Measurements from ENCODE around the gene USP34.

The USP34 gene

DNA sequence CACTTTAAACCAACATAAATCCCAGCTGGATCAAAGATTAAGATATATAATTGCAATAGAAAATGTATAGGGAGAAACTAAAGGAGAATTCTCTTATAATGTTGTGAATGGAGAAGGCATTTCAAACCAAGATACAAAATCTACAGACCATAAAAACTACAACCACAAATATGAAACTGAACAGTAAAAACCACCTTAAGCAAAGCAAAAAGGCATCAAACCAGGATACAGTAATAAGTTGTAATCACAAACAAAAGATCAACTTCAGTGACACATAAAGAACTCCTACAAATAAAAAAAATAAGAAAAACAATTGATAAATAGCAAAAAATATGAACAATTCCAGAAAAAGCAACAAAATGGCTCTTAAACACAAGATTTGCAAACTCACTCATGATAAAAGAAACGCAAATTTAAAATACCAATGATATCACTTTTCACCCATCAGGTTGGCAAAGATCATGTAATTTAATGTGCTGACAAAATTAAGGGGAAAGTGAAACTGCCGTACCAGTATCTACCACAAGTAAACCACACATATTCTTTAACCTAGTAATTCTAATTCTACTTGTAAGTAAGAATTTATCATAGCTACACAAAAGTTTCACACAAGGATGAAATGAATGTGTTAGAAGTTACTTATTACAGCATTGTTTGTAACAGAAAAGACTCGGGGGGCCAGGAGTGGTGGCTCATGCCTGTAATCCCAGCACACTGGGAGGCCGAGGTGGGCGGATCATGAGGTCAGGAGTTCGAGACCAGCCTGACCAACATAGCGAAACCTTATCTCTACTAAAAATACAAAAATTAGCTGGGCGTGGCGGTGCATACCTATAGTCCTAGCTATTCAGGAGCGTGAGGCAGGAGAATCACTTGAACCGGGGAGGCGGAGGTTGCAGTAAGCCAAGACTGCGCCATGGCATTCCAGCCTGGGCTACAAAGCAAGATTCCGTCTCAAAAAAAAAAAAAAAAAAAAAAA lies 101.9 kb downstream of the USP34 start:
- no peak for TF ChIP-seq JUND (IDR thresholded peaks at IDR 0.05; ENCODE audit: low read depth)
- in situ Hi-C loops (cut with HindIII; ENCODE audit: low pct_unique_long_range_greater_than_20kb, low sequenced_read_pairs), result no loop called here
- no peak for DNase-seq (ENCODE audit: low read depth in 1 of 2, low spot score in 1 of 2)

DNA sequence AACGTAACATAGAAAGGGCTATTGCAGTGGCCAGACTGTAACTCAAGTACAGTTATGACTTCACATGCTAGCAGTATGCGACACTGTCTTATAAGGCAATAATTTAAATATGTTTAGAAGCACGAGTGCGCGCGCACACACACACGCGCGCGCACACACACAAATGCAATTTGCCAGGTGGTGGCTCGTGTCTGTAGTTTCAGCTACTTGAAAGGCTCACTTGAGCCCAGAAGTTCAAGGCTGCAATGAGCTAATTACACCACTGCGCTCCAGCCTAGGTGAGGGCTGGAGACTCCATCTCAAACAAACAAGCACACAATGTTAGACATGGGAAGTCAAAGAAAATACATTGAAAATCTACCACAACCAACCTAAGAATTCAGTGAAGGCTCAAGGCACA lies 103.7 kb downstream of the USP34 start:
- no peak for DNase-seq (ENCODE audit: low read depth in 1 of 2, low spot score in 1 of 2)
- TF ChIP-seq JUND (IDR thresholded peaks at IDR 0.05; ENCODE audit: low read depth), result no peak
- in situ Hi-C loops (cut with HindIII; ENCODE audit: low pct_unique_long_range_greater_than_20kb, low sequenced_read_pairs), result no loop called here

DNA sequence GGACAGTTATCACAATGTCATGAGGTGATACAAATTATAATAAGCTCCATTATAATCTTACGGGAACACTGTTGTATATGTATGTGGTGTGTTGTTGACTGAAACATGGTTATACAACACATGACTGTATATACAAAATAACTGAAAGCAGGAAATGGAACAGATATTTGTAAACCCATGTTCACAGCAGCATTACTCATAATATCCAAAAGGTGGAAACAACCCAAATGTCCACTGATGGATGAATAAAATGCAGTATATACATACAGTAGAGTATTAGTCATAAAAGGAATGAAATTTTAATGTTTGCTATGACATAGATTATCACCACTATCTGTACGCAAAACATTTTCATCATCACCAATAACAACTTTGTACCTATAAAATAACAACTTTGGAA lies 107.3 kb downstream of the USP34 start:
- in situ Hi-C loops (cut with HindIII; ENCODE audit: low pct_unique_long_range_greater_than_20kb, low sequenced_read_pairs), result no loop called here
- DNase-seq (ENCODE audit: low read depth in 1 of 2, low spot score in 1 of 2), result no peak
- TF ChIP-seq JUND (IDR thresholded peaks at IDR 0.05; ENCODE audit: low read depth), result no peak

DNA sequence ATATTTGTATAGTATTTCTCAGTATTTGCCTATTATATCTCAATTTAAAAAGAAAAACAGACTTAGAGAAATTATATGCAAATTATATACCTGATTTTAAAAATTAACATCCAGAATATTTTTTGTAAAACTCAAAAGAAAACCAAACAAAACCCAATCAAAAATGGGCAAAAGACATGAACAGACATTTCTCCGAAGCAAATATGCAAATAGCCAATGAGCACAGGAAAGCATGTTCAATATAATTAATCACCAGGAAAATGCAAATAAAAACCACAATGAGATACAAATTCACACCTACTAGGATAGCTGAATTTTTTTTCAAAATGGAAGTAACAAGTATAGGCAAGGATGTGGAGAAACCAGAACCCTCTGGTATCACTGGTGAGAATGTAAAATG lies 108.0 kb downstream of the USP34 start:
- DNase-seq (ENCODE audit: low read depth in 1 of 2, low spot score in 1 of 2), result no peak
- TF ChIP-seq JUND (IDR thresholded peaks at IDR 0.05; ENCODE audit: low read depth), result no peak
- in situ Hi-C loops (cut with HindIII; ENCODE audit: low pct_unique_long_range_greater_than_20kb, low sequenced_read_pairs), result no loop called here

DNA sequence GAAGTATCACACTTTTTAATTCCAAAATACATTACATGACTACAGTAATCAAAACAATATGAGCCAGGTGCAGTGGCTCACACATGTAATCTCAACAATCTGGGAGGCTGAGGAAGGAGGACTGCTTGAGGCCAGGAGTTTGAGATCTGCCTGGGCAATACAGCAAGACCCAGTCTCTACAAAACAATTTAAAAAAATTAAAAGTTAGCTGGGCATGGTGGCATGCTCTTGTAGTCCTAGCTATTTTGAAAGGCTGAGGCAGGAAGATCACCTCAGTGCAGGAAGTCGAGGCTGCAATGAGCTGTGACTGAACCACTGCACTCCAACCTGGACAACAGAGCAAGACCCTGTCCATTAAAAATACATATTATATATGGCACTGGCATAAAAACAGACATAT lies 109.8 kb downstream of the USP34 start:
- in situ Hi-C loops (cut with HindIII; ENCODE audit: low pct_unique_long_range_greater_than_20kb, low sequenced_read_pairs), result no loop called here
- DNase-seq (ENCODE audit: low read depth in 1 of 2, low spot score in 1 of 2), result no peak
- no peak for TF ChIP-seq JUND (IDR thresholded peaks at IDR 0.05; ENCODE audit: low read depth)

DNA sequence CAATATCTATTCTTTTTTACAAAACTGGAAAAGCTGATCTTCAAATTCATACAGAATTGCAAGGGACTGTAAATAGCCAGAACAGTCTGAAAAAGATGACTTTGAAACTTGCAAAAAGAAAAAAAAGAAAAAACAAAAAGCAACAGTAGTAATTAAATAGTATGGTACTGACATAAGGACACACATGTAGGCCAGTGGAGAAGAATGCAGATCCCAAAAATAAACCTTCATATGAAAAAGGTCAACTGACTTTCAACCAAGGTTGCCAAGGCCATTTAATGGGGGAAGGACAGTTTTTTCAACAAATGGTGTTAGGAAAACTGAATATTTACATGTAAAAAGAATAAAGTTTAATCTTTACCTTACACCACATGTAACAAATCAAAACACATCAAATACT lies 111.8 kb downstream of the USP34 start:
- in situ Hi-C loops (cut with HindIII; ENCODE audit: low pct_unique_long_range_greater_than_20kb, low sequenced_read_pairs), result no loop called here
- no peak for DNase-seq (ENCODE audit: low read depth in 1 of 2, low spot score in 1 of 2)
- no peak for TF ChIP-seq JUND (IDR thresholded peaks at IDR 0.05; ENCODE audit: low read depth)

DNA sequence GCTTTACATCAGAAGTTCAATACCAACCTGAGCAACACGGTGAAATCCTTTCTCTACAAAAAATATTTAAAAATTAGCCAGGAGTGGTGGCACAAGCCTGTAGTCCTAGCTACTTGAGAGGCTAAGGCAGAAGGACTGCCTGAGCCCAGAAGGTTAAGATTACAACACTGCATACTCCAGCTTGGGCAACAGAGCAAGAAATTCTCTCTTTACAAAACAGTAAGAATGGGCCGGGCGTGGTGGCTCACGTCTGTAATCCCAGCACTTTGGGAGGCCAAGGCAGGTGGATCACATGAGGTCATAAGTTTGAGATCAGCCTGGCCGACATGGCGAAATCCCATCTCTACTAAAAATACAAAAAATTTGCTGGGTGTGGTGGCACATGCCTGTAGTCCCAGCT lies 113.2 kb downstream of the USP34 start:
- in situ Hi-C loops (cut with HindIII; ENCODE audit: low pct_unique_long_range_greater_than_20kb, low sequenced_read_pairs), result no loop called here
- DNase-seq (ENCODE audit: low read depth in 1 of 2, low spot score in 1 of 2), result no peak
- no peak for TF ChIP-seq JUND (IDR thresholded peaks at IDR 0.05; ENCODE audit: low read depth)

DNA sequence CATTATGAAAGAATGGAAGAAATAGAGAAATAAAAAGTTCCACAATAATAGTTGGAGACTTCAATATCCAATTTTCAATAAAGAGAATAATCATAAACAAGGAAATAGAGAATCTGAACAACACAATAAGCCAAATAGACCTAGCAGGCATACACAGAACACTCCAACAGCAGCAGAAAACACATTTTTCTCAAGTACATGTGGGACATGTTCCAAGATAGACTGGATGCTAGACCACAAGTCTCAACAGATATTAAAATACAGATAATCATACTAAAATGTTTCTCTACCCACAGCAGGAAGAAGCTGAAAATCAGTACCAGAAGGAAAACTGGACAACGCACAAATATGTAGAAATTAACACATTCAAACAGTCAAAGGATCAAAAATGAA lies 113.9 kb downstream of the USP34 start:
- no peak for DNase-seq (ENCODE audit: low read depth in 1 of 2, low spot score in 1 of 2)
- no peak for TF ChIP-seq JUND (IDR thresholded peaks at IDR 0.05; ENCODE audit: low read depth)
- in situ Hi-C loops (cut with HindIII; ENCODE audit: low pct_unique_long_range_greater_than_20kb, low sequenced_read_pairs), result no loop called here

DNA sequence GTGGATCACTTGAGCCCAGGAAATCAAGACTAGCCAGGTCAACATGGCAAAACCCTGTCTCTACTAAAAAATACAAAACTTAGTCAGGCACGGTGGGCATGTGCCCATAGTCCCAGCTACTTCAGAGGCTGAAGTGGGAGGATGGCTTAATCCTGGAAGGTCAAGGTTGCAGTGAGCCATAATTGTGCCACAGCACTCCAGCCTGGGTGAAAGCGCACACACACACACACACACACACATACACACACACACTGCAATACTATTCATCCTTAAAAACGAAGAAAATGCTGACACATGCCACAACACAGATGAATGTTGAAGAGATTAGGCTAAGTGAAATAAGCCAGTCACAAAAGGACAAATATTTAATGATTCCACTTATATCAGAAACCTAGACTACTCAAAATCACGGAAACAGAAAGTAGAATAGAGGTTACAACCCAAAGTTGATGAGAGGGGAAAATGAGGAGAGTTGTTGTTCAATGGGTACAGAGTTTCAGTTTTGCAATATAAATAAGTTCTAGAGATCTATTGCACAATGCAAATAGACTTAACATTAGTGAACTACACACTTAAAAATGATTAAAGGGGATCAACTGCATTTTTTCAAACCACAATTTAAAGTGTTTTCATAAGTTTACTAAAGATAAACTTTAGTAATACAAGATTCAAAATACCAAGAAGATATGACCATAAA lies 114.5 kb downstream of the USP34 start:
- no peak for TF ChIP-seq JUND (IDR thresholded peaks at IDR 0.05; ENCODE audit: low read depth)
- no peak for DNase-seq (ENCODE audit: low read depth in 1 of 2, low spot score in 1 of 2)
- in situ Hi-C loops (cut with HindIII; ENCODE audit: low pct_unique_long_range_greater_than_20kb, low sequenced_read_pairs), result no loop called here

DNA sequence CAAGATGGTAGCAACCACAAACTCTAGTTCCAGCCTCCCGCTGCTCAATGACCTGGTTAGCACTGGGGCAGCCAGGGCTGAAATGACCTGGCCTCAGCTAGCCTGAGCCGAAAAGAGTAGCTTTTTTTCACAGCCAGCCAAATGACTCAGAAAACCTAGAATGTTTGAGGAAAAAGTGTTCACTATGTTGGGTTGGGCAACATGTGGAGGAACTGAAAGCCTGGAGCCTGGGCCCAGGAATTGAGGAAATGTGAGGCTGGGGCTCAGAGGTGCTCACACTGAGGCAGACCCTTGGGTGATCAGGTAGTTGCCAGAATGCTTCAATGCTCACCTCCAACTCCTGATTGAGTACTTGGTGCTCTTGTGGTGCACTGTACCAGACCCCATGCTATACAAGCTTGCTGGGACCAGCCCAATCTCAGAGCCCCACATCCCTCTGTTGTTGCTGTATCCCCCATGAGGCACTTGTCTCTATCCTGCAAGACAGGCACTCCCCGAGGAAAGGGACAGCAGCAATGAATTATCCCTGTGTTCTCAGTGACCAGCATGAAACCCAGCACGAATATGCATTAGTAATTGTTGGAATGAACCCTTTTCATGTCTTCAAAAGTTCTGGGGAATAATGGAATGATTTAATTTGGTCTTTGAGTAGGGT lies 116.2 kb downstream of the USP34 start:
- no peak for TF ChIP-seq JUND (IDR thresholded peaks at IDR 0.05; ENCODE audit: low read depth)
- no peak for DNase-seq (ENCODE audit: low read depth in 1 of 2, low spot score in 1 of 2)
- in situ Hi-C loops (cut with HindIII; ENCODE audit: low pct_unique_long_range_greater_than_20kb, low sequenced_read_pairs), result no loop called here

DNA sequence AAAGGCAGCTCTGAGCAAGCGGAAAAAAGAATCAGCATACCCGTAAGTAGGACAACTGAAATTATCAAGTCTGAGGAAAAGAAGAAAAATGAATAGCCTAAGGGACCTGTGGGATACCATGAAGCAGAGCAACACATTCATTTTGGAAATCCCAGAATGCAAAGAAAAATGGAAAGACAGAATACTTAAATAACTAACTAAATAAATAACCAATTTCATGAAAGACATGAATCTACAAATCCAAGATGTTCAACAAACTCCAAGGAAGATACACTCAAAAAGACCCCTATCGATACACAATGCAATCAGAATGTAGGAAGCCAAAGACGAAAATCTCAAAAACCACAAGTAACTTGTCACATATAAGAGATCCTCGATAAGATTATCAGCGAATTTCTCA lies 117.0 kb downstream of the USP34 start:
- TF ChIP-seq JUND (IDR thresholded peaks at IDR 0.05; ENCODE audit: low read depth), result no peak
- DNase-seq (ENCODE audit: low read depth in 1 of 2, low spot score in 1 of 2), result no peak
- in situ Hi-C loops (cut with HindIII; ENCODE audit: low pct_unique_long_range_greater_than_20kb, low sequenced_read_pairs), result no loop called here

DNA sequence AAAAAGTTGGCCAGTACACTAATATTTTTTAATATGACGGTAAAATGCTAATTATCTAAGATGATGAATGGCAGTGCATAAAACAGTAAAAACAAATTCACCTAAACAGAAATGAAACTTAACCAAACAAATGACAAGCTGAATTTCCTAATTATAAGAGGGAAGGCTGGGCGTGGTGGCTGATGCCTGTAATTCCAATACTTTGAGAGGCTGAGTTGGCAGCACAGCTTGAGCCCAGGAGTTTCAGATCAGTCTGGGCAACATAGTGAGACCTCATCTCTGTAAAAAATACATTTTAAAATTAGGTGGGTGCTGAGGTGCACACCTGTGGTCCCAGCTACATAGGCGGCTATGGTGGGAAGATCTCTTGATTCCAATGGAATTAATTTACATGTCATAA lies 120.1 kb downstream of the USP34 start:
- in situ Hi-C loops (cut with HindIII; ENCODE audit: low pct_unique_long_range_greater_than_20kb, low sequenced_read_pairs), result no loop called here
- no peak for DNase-seq (ENCODE audit: low read depth in 1 of 2, low spot score in 1 of 2)
- TF ChIP-seq JUND (IDR thresholded peaks at IDR 0.05; ENCODE audit: low read depth), result no peak

DNA sequence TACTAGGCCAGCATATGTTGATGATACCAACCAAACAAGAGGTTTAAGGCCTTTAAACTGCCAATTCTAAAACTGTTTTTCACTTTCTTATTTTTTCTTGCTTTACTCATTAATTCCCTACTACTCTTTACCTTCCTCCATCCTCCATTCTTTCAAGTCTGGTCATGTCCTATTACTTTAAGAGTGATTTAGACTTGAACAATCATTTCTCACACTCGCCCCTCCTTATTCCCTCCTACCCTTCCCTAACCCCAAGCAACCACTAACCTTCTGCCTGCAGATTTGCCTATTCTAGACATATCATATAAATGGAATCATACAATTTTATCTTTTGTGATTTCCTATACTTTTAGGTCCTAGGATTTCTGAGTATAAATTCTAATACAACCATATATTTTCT lies 127.7 kb downstream of the USP34 start:
- no peak for TF ChIP-seq JUND (IDR thresholded peaks at IDR 0.05; ENCODE audit: low read depth)
- in situ Hi-C loops (cut with HindIII; ENCODE audit: low pct_unique_long_range_greater_than_20kb, low sequenced_read_pairs), result no loop called here
- no peak for DNase-seq (ENCODE audit: low read depth in 1 of 2, low spot score in 1 of 2)

All from T47D (cell line).